ENCODE results near the gene KSR2. TPM values are rescaled to one million over a fixed set of nuclear protein-coding genes. Genes with fewer than 3 reads are reported as not detected.

KSR2 gene
- total RNA-seq, 1 donor from 2014 or later = not detected

- DNase-seq = no peak
- H3K4me3 ChIP-seq = no peak overlapping the region
- no peak for TF ChIP-seq CTCF (IDR thresholded peaks at IDR 0.05; ENCODE audit: borderline replicate concordance)
- H3K36me3 ChIP-seq = no peaks in the 10 kb centered on the region
- H3K9me3 ChIP-seq (replicated peaks) = no peaks in the 10 kb centered on the region
- peaks cover 27% of the 10 kb centered on the region for H3K27me3 ChIP-seq (ENCODE audit: low read depth)
- H3K4me1 ChIP-seq = no peaks in the 10 kb centered on the region
- H3K27ac ChIP-seq (replicated peaks) = no peak overlapping the region
- intact Hi-C loops (cut with micrococcal nuclease) = no loop called here
These were observed 346.7 kb downstream of the KSR2 start for GRCh38 chr12:117622087-117622486.

GRCh38 chr12:117607778-117608177 is 361.0 kb downstream of the KSR2 start:
- Histone ChIP-seq H3K36me3 (no peaks in the 10 kb centered on the region), H3K27me3 (ENCODE audit: low read depth) (peaks cover 54% of the 10 kb centered on the region), H3K4me3 (no peak overlapping the region), H3K9me3 (replicated peaks) (no peaks in the 10 kb centered on the region), H3K27ac (replicated peaks) (no peak overlapping the region), H3K4me1 (no peaks in the 10 kb centered on the region)
- no peak for DNase-seq
- no peak for TF ChIP-seq CTCF (IDR thresholded peaks at IDR 0.05; ENCODE audit: borderline replicate concordance)
- intact Hi-C loops (cut with micrococcal nuclease) = no loop called here

GRCh38 chr12:117606945-117607344 is 361.8 kb downstream of the KSR2 start:
- TF ChIP-seq CTCF (IDR thresholded peaks at IDR 0.05; ENCODE audit: borderline replicate concordance) = no peak
- no peak overlapping the region for H3K4me3 ChIP-seq
- no peaks in the 10 kb centered on the region for H3K4me1 ChIP-seq
- no peaks in the 10 kb centered on the region for H3K9me3 ChIP-seq (replicated peaks)
- H3K27ac ChIP-seq (replicated peaks) = no peak overlapping the region
- no peaks in the 10 kb centered on the region for H3K36me3 ChIP-seq
- no peak for DNase-seq
- H3K27me3 ChIP-seq (ENCODE audit: low read depth) = peaks cover 47% of the 10 kb centered on the region
- intact Hi-C loops (cut with micrococcal nuclease) = no loop called here

GRCh38 chr12:117606024-117606423 is 362.8 kb downstream of the KSR2 start:
- no peaks in the 10 kb centered on the region for H3K4me1 ChIP-seq
- no peak overlapping the region for H3K4me3 ChIP-seq
- intact Hi-C loops (cut with micrococcal nuclease) = no loop called here
- H3K27ac ChIP-seq (replicated peaks) = no peak overlapping the region
- DNase-seq = no peak
- H3K27me3 ChIP-seq (ENCODE audit: low read depth) = peaks cover 44% of the 10 kb centered on the region
- TF ChIP-seq CTCF (IDR thresholded peaks at IDR 0.05; ENCODE audit: borderline replicate concordance) = no peak
- no peaks in the 10 kb centered on the region for H3K9me3 ChIP-seq (replicated peaks)
- H3K36me3 ChIP-seq = no peaks in the 10 kb centered on the region

GRCh38 chr12:117603316-117604113 is 365.3 kb downstream of the KSR2 start:
- H3K9me3 ChIP-seq (replicated peaks) = no peaks in the 10 kb centered on the region
- no peak overlapping the region for H3K4me3 ChIP-seq
- no peak for TF ChIP-seq CTCF (IDR thresholded peaks at IDR 0.05; ENCODE audit: borderline replicate concordance)
- no peaks in the 10 kb centered on the region for H3K36me3 ChIP-seq
- no peak for DNase-seq
- H3K27ac ChIP-seq (replicated peaks) = no peak overlapping the region
- intact Hi-C loops (cut with micrococcal nuclease) = no loop called here
- H3K27me3 ChIP-seq (ENCODE audit: low read depth) = peaks cover 48% of the 10 kb centered on the region
- no peaks in the 10 kb centered on the region for H3K4me1 ChIP-seq
